Measurements from ENCODE around the gene KCNK17. TPM values are rescaled to one million over a fixed set of nuclear protein-coding genes. Genes with fewer than 3 reads are reported as not detected.

The KCNK17 gene
- total RNA-seq, 1 donor from 2014 or later, result not detected

GRCh38 chr6:39268721-39269120 lies 45.5 kb downstream of the KCNK17 start:
- no peak for DNase-seq (ENCODE audit: low read depth)

- DNase-seq (ENCODE audit: low read depth), result no peak
Observed at GRCh38 chr6:39268171-39268570, 46.0 kb downstream of the KCNK17 start.

- no peak for DNase-seq (ENCODE audit: low read depth)
Observed at GRCh38 chr6:39266782-39267355, 47.4 kb downstream of the KCNK17 start.

GRCh38 chr6:39266375-39266774 lies 47.8 kb downstream of the KCNK17 start:
- no peak for DNase-seq (ENCODE audit: low read depth)

- DNase-seq (ENCODE audit: low read depth), result peak; percentile 97
Observed at GRCh38 chr6:39263303-39264037, 50.7 kb downstream of the KCNK17 start.

GRCh38 chr6:39261751-39262150 lies 52.5 kb downstream of the KCNK17 start:
- no peak for DNase-seq (ENCODE audit: low read depth)

- no peak for DNase-seq (ENCODE audit: low read depth)
Observed at GRCh38 chr6:39260953-39261352, 53.3 kb downstream of the KCNK17 start.

- peak; percentile 33 for DNase-seq (ENCODE audit: low read depth)
Observed at GRCh38 chr6:39260456-39260855, 53.8 kb downstream of the KCNK17 start.

GRCh38 chr6:39256294-39256940 lies 57.8 kb downstream of the KCNK17 start:
- DNase-seq (ENCODE audit: low read depth), result no peak

GRCh38 chr6:39254999-39255535 lies 59.2 kb downstream of the KCNK17 start:
- DNase-seq (ENCODE audit: low read depth), result no peak

- peak; percentile 51 for DNase-seq (ENCODE audit: low read depth)
Observed at GRCh38 chr6:39251406-39251805, 62.8 kb downstream of the KCNK17 start.

GRCh38 chr6:39250507-39250906 lies 63.7 kb downstream of the KCNK17 start:
- no peak for DNase-seq (ENCODE audit: low read depth)

GRCh38 chr6:39249278-39249677 lies 64.9 kb downstream of the KCNK17 start:
- DNase-seq (ENCODE audit: low read depth), result no peak

Other genes with a start within 250 kb of the KCNK17 start
- gene SAYSD1, start 199.2 kb downstream of the KCNK17 start, total RNA-seq, result 15.5 and 19.0 TPM in 2 replicates
- 2.3 and 2.9 TPM in 2 replicates for gene KCNK5, start 84.9 kb downstream of the KCNK17 start, total RNA-seq
- not detected in 2 replicates for gene KCNK16, start 8.3 kb upstream of the KCNK17 start, total RNA-seq